ENCODE data around the gene MRPL58. TPM values are rescaled to one million over a fixed set of nuclear protein-coding genes. Genes with fewer than 3 reads are reported as not detected.

The MRPL58 gene
- polyA plus RNA-seq, 12 donors = 13.8 to 23.6 (median 22.2) TPM; not detected in 1

- DNase-seq = no peak
Observed at GRCh38 chr17:75068750-75069149, 56.3 kb downstream of the MRPL58 start.

DNA sequence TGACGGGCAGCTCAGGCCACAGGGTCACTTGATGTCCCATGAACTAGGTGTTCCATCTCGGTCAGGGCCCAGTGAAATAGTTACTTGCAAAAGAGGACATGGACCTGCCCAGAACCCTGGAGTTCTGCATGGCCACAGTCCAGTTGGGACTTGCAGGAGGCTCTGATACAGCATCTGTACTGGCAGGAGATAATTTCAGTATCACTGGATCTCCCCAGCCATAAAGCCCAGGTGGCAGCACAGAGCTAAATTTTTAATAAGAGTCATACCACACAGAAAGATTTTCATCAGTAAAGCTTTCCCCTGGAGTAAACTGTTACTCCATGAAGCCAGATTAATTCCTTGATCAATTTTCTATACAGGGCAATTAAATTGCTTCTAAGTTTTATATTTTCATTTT lies 57.3 kb downstream of the MRPL58 start:
- DNase-seq = no peak

Other genes with a start within 250 kb of the MRPL58 start
- gene NAT9, start 236.3 kb upstream of the MRPL58 start, polyA plus RNA-seq (ENCODE audit: insufficient read length in 12 of 12) = 10 to 100 TPM in 11 of 12 donors, not detected in 1; 26.8 to 42.5 (median 33.6) TPM
- gene GRIN2C, start 152.8 kb upstream of the MRPL58 start, polyA plus RNA-seq (ENCODE audit: insufficient read length in 12 of 12) = 1 to 10 TPM in 1 of 12 donors, under 1 TPM in 9, not detected in 2; 0.48 to 1.1 (median 0.87) TPM
- 1 to 10 TPM in 10 of 12 donors, not detected in 2; 1.8 to 6.1 (median 2.6) TPM for gene FDXR, start 139.7 kb upstream of the MRPL58 start, polyA plus RNA-seq (ENCODE audit: insufficient read length in 12 of 12)
- 1 to 10 TPM in 2 of 12 donors, under 1 TPM in 3, not detected in 7; 0.07 to 2.7 (median 0.37) TPM for gene FADS6, start 119.0 kb upstream of the MRPL58 start, polyA plus RNA-seq (ENCODE audit: insufficient read length in 12 of 12)
- 1 to 10 TPM in 1 of 12 donors, under 1 TPM in 3, not detected in 8; 0.04 to 2.3 (median 0.54) TPM for gene USH1G, start 89.4 kb upstream of the MRPL58 start, polyA plus RNA-seq (ENCODE audit: insufficient read length in 12 of 12)
- under 1 TPM in 1 of 12 donors, not detected in 11; 0.15 TPM for gene OTOP2, start 88.4 kb upstream of the MRPL58 start, polyA plus RNA-seq (ENCODE audit: insufficient read length in 12 of 12)
- not detected for gene OTOP3, start 76.8 kb upstream of the MRPL58 start, polyA plus RNA-seq (ENCODE audit: insufficient read length in 12 of 12)
- 10 to 100 TPM in 3 of 12 donors, 1 to 10 TPM in 8, not detected in 1; 4.1 to 16.4 (median 7.0) TPM for gene HID1, start 39.9 kb upstream of the MRPL58 start, polyA plus RNA-seq (ENCODE audit: insufficient read length in 12 of 12)
- 10 to 100 TPM in 2 of 12 donors, 1 to 10 TPM in 9, not detected in 1; 4.5 to 12.6 (median 7.0) TPM for gene CDR2L, start 25.0 kb upstream of the MRPL58 start, polyA plus RNA-seq (ENCODE audit: insufficient read length in 12 of 12)
- gene ATP5PD, start 34.3 kb downstream of the MRPL58 start, polyA plus RNA-seq (ENCODE audit: insufficient read length in 12 of 12) = 100 to 1,000 TPM in 11 of 12 donors, not detected in 1; 181 to 277 (median 254) TPM
- gene KCTD2, start 34.6 kb downstream of the MRPL58 start, polyA plus RNA-seq (ENCODE audit: insufficient read length in 12 of 12) = 10 to 100 TPM in 11 of 12 donors, not detected in 1; 10.5 to 23.8 (median 22.4) TPM
- gene SLC16A5, start 75.3 kb downstream of the MRPL58 start, polyA plus RNA-seq (ENCODE audit: insufficient read length in 12 of 12) = 10 to 100 TPM in 2 of 12 donors, 1 to 10 TPM in 8, not detected in 2; 5.3 to 17.4 (median 8.1) TPM
- gene ARMC7, start 97.3 kb downstream of the MRPL58 start, polyA plus RNA-seq (ENCODE audit: insufficient read length in 12 of 12) = 1 to 10 TPM in 11 of 12 donors, not detected in 1; 5.0 to 8.4 (median 6.7) TPM
- gene NT5C, start 119.1 kb downstream of the MRPL58 start, polyA plus RNA-seq (ENCODE audit: insufficient read length in 12 of 12) = 10 to 100 TPM in 11 of 12 donors, not detected in 1; 27.9 to 72.5 (median 37.0) TPM
- gene JPT1, start 141.8 kb downstream of the MRPL58 start, polyA plus RNA-seq (ENCODE audit: insufficient read length in 12 of 12) = 100 to 1,000 TPM in 11 of 12 donors, not detected in 1; 156 to 369 (median 296) TPM
- 100 to 1,000 TPM in 11 of 12 donors, not detected in 1; 315 to 505 (median 392) TPM for gene SUMO2, start 170.3 kb downstream of the MRPL58 start, polyA plus RNA-seq (ENCODE audit: insufficient read length in 12 of 12)
- gene NUP85, start 193.0 kb downstream of the MRPL58 start, polyA plus RNA-seq (ENCODE audit: insufficient read length in 12 of 12) = 10 to 100 TPM in 11 of 12 donors, not detected in 1; 26.4 to 66.3 (median 43.9) TPM
- gene GGA3, start 248.9 kb downstream of the MRPL58 start, polyA plus RNA-seq (ENCODE audit: insufficient read length in 12 of 12) = 10 to 100 TPM in 11 of 12 donors, not detected in 1; 27.8 to 68.7 (median 37.4) TPM
- 10 to 100 TPM in 11 of 12 donors, not detected in 1; 34.6 to 65.3 (median 57.7) TPM for gene MRPS7, start 249.2 kb downstream of the MRPL58 start, polyA plus RNA-seq (ENCODE audit: insufficient read length in 12 of 12)

All from muscle of arm (tissue), 12 donors.